ENCODE results near the gene NTSR2. TPM values are rescaled to one million over a fixed set of nuclear protein-coding genes. Genes with fewer than 3 reads are reported as not detected.

The NTSR2 gene
- total and polyA plus RNA-seq, 10 of the 15 experiments (the other 5 are each of a cell fraction or from before 2014, with no cell fraction given) = not detected

DNA sequence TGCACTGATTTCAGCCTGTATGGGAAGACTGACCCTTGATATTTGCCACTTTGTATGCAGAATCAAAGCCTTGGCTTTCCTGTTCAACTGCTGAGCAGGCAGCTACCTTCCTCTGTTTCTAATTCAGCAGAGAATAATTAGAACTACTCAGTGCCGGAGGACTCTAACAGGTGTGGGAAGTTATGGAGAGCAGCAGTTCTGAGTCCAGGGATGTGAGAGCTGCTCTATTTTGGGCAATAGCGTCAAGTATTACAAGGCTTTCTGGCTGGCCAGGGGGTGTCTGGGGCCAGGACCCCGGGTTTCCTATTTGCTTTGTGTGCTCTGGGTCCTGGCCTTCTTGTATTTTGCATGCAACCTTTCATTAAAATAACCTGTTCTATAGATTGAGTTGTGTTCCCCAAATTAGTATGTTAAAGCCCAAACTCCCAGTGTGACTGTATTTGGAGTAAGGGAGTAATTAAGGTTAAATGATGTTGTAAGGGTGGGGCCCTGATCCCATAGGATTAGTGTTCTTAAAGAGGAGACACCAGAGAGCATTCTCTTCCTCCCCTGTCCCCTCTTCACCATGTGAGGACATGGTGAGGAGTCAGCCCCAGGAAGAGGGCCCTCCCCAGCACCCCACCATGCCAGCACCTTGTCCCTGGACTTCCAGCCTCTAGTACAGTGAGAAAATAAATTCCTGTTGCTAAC, 5.6 kb upstream of the NTSR2 start:
- TF ChIP-seq SREBF1 (IDR thresholded peaks at IDR 0.05; ENCODE audit: low read length) = no peak
- TF ChIP-seq, protein P1, sequence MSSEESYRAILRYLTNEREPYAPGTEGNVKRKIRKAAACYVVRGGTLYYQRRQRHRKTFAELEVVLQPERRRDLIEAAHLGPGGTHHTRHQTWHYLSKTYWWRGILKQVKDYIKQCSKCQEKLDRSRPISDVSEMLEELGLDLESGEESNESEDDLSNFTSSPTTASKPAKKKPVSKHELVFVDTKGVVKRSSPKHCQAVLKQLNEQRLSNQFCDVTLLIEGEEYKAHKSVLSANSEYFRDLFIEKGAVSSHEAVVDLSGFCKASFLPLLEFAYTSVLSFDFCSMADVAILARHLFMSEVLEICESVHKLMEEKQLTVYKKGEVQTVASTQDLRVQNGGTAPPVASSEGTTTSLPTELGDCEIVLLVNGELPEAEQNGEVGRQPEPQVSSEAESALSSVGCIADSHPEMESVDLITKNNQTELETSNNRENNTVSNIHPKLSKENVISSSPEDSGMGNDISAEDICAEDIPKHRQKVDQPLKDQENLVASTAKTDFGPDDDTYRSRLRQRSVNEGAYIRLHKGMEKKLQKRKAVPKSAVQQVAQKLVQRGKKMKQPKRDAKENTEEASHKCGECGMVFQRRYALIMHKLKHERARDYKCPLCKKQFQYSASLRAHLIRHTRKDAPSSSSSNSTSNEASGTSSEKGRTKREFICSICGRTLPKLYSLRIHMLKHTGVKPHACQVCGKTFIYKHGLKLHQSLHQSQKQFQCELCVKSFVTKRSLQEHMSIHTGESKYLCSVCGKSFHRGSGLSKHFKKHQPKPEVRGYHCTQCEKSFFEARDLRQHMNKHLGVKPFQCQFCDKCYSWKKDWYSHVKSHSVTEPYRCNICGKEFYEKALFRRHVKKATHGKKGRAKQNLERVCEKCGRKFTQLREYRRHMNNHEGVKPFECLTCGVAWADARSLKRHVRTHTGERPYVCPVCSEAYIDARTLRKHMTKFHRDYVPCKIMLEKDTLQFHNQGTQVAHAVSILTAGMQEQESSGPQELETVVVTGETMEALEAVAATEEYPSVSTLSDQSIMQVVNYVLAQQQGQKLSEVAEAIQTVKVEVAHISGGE (CRISPR knock-in tag; IDR thresholded peaks at IDR 0.05) = no peak
- intact Hi-C loops (cut with micrococcal nuclease; ENCODE audit: unreplicated experiment) (no loop called here), in situ Hi-C loops (cut with MboI) (no loop called here)
- ChIA-PET SMC1A (ENCODE audit: uncharacterized antibody, unreplicated experiment) (no interaction called here), RAD21 (ENCODE audit: unreplicated experiment) (no interaction called here), CTCF (interaction anchor here (0.7 kb wide), 1 partner anchor 23 kb away, joined by 3 read pairs; no protein-coding TSS in a partner anchor), POLR2A (no interaction called here)
- Histone ChIP-seq H3K4me3 (no peak overlapping the region), H3K4me2 (ENCODE audit: control insufficient read depth, insufficient read depth) (no peak overlapping the region), H3K79me2 (ENCODE audit: control insufficient read depth, insufficient read depth, low read length) (no peaks in the 10 kb centered on the region), H3K4me1 (ENCODE audit: control insufficient read depth, insufficient read depth, low read length) (no peaks in the 10 kb centered on the region), H3K9ac (ENCODE audit: control insufficient read depth, insufficient read depth, low read length) (no peak overlapping the region), H4K20me1 (ENCODE audit: control insufficient read depth, insufficient read depth) (no peaks in the 10 kb centered on the region), H2AFZ (ENCODE audit: control insufficient read depth, low read depth, low read length) (no peak overlapping the region), H3K27me3 (replicated peaks in 1 of 2; ENCODE audit: control insufficient read depth in 2 of 2, insufficient read depth in 2 of 2, low read length in 1 of 2) (peaks cover 0 to 9% of the 10 kb centered on the region in 2 experiments), H3K27ac (ENCODE audit: control insufficient read depth, insufficient read depth) (no peak overlapping the region), H3K36me3 (ENCODE audit: control insufficient read depth in 2 of 2, insufficient read depth in 2 of 2, low read length in 1 of 2) (no peaks in the 10 kb centered on the region), H3K9me3 (replicated peaks; ENCODE audit: control insufficient read depth, insufficient read depth, low read length) (no peaks in the 10 kb centered on the region)
- no peak for FAIRE-seq
- no peak for DNase-seq (ENCODE audit: low read depth, low spot score)
- WGBS (ENCODE audit: insufficient coverage, insufficient replicate concordance, low lambda C conversion rate, missing lambda C conversion rate) = 46% methylated on average over 3 of the region's 3 CpGs
- no TSS peak for BruUV-seq (replicated peaks)
- no peak for ATAC-seq

DNA sequence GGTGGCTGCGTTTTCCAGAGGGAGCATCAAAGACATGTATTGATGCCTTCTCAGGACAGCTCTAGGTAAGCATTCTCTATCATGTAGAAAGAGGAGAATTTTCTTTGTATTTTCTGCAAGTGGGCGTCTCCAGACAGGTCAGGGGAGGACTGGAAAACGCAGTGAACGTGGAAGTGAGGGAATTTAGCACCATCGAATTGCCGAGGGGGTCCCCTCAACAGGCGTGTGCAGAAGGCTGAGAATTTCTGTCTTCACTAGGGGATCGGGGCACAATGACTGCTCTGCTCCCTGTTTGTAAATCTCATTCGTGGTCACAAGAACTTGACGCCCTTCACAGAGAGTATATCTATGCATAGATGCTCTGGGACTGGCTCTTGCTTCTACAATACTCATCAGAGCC, 5.0 kb upstream of the NTSR2 start:
- no peak for TF ChIP-seq EP300 (IDR thresholded peaks at IDR 0.05; ENCODE audit: borderline replicate concordance in 1 of 2, control insufficient read depth in 1 of 2, low read depth in 2 of 2, low read length in 2 of 2)
- FAIRE-seq = no peak
- DNase-seq (ENCODE audit: low read depth, low spot score) = no peak
- Histone ChIP-seq H3K4me2 (ENCODE audit: control insufficient read depth, insufficient read depth) (no peak overlapping the region), H2AFZ (ENCODE audit: control insufficient read depth, low read depth, low read length) (no peak overlapping the region), H3K4me3 (no peak overlapping the region), H3K9ac (ENCODE audit: control insufficient read depth, insufficient read depth, low read length) (no peak overlapping the region), H3K79me2 (ENCODE audit: control insufficient read depth, insufficient read depth, low read length) (no peaks in the 10 kb centered on the region), H3K36me3 (ENCODE audit: control insufficient read depth in 2 of 2, insufficient read depth in 2 of 2, low read length in 1 of 2) (no peaks in the 10 kb centered on the region), H3K9me3 (replicated peaks; ENCODE audit: control insufficient read depth, insufficient read depth, low read length) (no peaks in the 10 kb centered on the region), H3K27me3 (replicated peaks in 1 of 2; ENCODE audit: control insufficient read depth in 2 of 2, insufficient read depth in 2 of 2, low read length in 1 of 2) (peaks cover 0 to 9% of the 10 kb centered on the region in 2 experiments), H3K4me1 (ENCODE audit: control insufficient read depth, insufficient read depth, low read length) (no peaks in the 10 kb centered on the region), H3K27ac (ENCODE audit: control insufficient read depth, insufficient read depth) (no peak overlapping the region), H4K20me1 (ENCODE audit: control insufficient read depth, insufficient read depth) (no peaks in the 10 kb centered on the region)
- no TSS peak for BruUV-seq (replicated peaks)
- ChIA-PET RAD21 (ENCODE audit: unreplicated experiment) (no interaction called here), SMC1A (ENCODE audit: uncharacterized antibody, unreplicated experiment) (no interaction called here), POLR2A (no interaction called here), CTCF (no interaction called here)
- in situ Hi-C loops (cut with MboI) = no loop called here
- no peak for ATAC-seq
- WGBS (ENCODE audit: insufficient coverage, insufficient replicate concordance, low lambda C conversion rate, missing lambda C conversion rate) = 35% methylated on average over 9 of the region's 10 CpGs
- intact Hi-C loops (cut with micrococcal nuclease; ENCODE audit: unreplicated experiment) = no loop called here
